SU-DHL-6 (cell line): ENCODE measurements around the gene ATG2B.

ENCODE experiments used
- H2AFZ ChIP-seq: fragments of 200-600 bp; sonication (generic); 2 replicates; pipeline ENCODE4 v1.6.1; 2014; ENCODE audit warnings: low read depth, mild to moderate bottlenecking, moderate library complexity, mixed read lengths, antibody characterized with exemption, low read length; ENCODE audit not compliant: severe bottlenecking
- H3F3A ChIP-seq: fragments of 200-600 bp; shearing (Covaris generic); 2 replicates; pipeline ENCODE4 v1.6.0; 2016; ENCODE audit warnings: antibody characterized with exemption, mild to moderate bottlenecking; ENCODE audit not compliant: insufficient read depth
- H3K27ac ChIP-seq: fragments of 200-600 bp; sonication (generic); 2 replicates; pipeline ENCODE4 v1.5.1; 2016; ENCODE audit warnings: low read depth, mild to moderate bottlenecking, low read length, moderate library complexity, mixed read lengths
- H3K27me3 ChIP-seq: fragments of 200-600 bp; sonication (generic), shearing (Covaris generic); 2 replicates; pipeline ENCODE4 v1.6.0; 2014; ENCODE audit warnings: mild to moderate bottlenecking, low read length
- H3K36me3 ChIP-seq: fragments of 200-600 bp; sonication (generic); 2 replicates; pipeline ENCODE4 v1.6.1; 2014; ENCODE audit warnings: mild to moderate bottlenecking, low read length, mixed read lengths
- H3K4me2 ChIP-seq: fragments of 300-600, 200-600 bp; shearing (Covaris generic), sonication (generic); 2 replicates; pipeline ENCODE4 v1.6.0; 2014; ENCODE audit warnings: low read length, low read depth, mild to moderate bottlenecking; ENCODE audit not compliant: poor library complexity, severe bottlenecking
- H3K4me3 ChIP-seq: fragments of 200-600 bp; sonication (generic); 2 replicates; pipeline ENCODE4 v1.5.1; 2014; ENCODE audit warnings: antibody characterized with exemption, low read length, mild to moderate bottlenecking, mixed read lengths; ENCODE audit not compliant: insufficient read depth, poor library complexity, severe bottlenecking
- H3K79me2 ChIP-seq: fragments of 200-600 bp; sonication (generic); 2 replicates; pipeline ENCODE4 v1.6.1; 2014; ENCODE audit warnings: mild to moderate bottlenecking, low read length, moderate library complexity; ENCODE audit not compliant: insufficient read depth
- H3K9ac ChIP-seq: fragments of 200-600 bp; sonication (generic); 2 replicates; pipeline ENCODE4 v1.7.0; 2014; ENCODE audit warnings: mild to moderate bottlenecking, low read length
- H3K9me2 ChIP-seq: fragments of 200-600 bp; sonication (generic); replicated peaks from 2 replicates; pipeline ENCODE4 v1.6.1; 2014; ENCODE audit warnings: low read length; ENCODE audit not compliant: insufficient read depth
- H3K9me3 ChIP-seq: fragments of 200-600 bp; sonication (generic); 2 replicates; pipeline ENCODE4 v1.6.1; 2014; ENCODE audit warnings: low read length, mixed read lengths; ENCODE audit not compliant: insufficient read depth
- H4K20me1 ChIP-seq: fragments of 200-600 bp; sonication (generic); 2 replicates; pipeline ENCODE4 v1.6.1; 2014; ENCODE audit warnings: low read depth, mild to moderate bottlenecking, antibody characterized with exemption, low read length, moderate library complexity, mixed read lengths
- EZH2phosphoT487 ChIP-seq: fragments of 200-600 bp; sonication (generic), shearing (Covaris generic); conservative IDR thresholded peaks from 2 replicates; pipeline ENCODE4 v1.6.1; 2018; ENCODE audit warnings: mild to moderate bottlenecking, antibody characterized with exemption, low read length, moderate library complexity, mixed read lengths
- TF ChIP-seq, protein P1 (sequence below): fragments of 200-600 bp; sonication (generic); IDR thresholded peaks from one replicate; pipeline ENCODE4 v1.5.1; 2017; ENCODE audit warnings: antibody characterized with exemption, mild to moderate bottlenecking, low read length, moderate library complexity; ENCODE audit not compliant: insufficient read depth, poor library complexity, severe bottlenecking

ATG2B gene

GRCh38 chr14:96286251-96286650 lies 76.9 kb downstream of the ATG2B start:
- Histone ChIP-seq H3K9me3 (no peaks in the 10 kb centered on the region), H3K9me2 (no peaks in the 10 kb centered on the region), H4K20me1 (no peaks in the 10 kb centered on the region), H3K4me3 (no peak overlapping the region), H3K4me2 (no peak overlapping the region), H3F3A (no peaks in the 10 kb centered on the region), H3K9ac (no peak overlapping the region), H3K36me3 (peaks cover 14% of the 10 kb centered on the region; the same call in 1 of the 2 replicates), H2AFZ (no peak overlapping the region), H3K79me2 (no peaks in the 10 kb centered on the region), H3K27me3 (no peaks in the 10 kb centered on the region), H3K27ac (no peak overlapping the region)
- no peak for TF ChIP-seq EZH2phosphoT487
- TF ChIP-seq, protein P1, sequence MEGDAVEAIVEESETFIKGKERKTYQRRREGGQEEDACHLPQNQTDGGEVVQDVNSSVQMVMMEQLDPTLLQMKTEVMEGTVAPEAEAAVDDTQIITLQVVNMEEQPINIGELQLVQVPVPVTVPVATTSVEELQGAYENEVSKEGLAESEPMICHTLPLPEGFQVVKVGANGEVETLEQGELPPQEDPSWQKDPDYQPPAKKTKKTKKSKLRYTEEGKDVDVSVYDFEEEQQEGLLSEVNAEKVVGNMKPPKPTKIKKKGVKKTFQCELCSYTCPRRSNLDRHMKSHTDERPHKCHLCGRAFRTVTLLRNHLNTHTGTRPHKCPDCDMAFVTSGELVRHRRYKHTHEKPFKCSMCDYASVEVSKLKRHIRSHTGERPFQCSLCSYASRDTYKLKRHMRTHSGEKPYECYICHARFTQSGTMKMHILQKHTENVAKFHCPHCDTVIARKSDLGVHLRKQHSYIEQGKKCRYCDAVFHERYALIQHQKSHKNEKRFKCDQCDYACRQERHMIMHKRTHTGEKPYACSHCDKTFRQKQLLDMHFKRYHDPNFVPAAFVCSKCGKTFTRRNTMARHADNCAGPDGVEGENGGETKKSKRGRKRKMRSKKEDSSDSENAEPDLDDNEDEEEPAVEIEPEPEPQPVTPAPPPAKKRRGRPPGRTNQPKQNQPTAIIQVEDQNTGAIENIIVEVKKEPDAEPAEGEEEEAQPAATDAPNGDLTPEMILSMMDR = no peak

GRCh38 chr14:96285667-96286066 lies 77.5 kb downstream of the ATG2B start:
- H3K4me2 ChIP-seq = no peak overlapping the region
- no peaks in the 10 kb centered on the region for H3F3A ChIP-seq
- no peak for TF ChIP-seq EZH2phosphoT487
- TF ChIP-seq, protein P1 = no peak
- H3K4me3 ChIP-seq = no peak overlapping the region
- no peak overlapping the region for H2AFZ ChIP-seq
- H3K36me3 ChIP-seq = peaks cover 8% of the 10 kb centered on the region; the same call in 1 of the 2 replicates
- no peaks in the 10 kb centered on the region for H3K27me3 ChIP-seq
- no peaks in the 10 kb centered on the region for H3K79me2 ChIP-seq
- no peaks in the 10 kb centered on the region for H3K9me2 ChIP-seq
- no peaks in the 10 kb centered on the region for H3K9me3 ChIP-seq
- no peaks in the 10 kb centered on the region for H4K20me1 ChIP-seq
- no peak overlapping the region for H3K9ac ChIP-seq
- H3K27ac ChIP-seq = no peak overlapping the region

- no peaks in the 10 kb centered on the region for H3K36me3 ChIP-seq
- no peak overlapping the region for H3K27ac ChIP-seq
- H3K9me3 ChIP-seq = no peaks in the 10 kb centered on the region
- no peaks in the 10 kb centered on the region for H3F3A ChIP-seq
- H3K27me3 ChIP-seq = no peaks in the 10 kb centered on the region
- H3K4me2 ChIP-seq = no peak overlapping the region
- H3K9ac ChIP-seq = no peak overlapping the region
- no peak overlapping the region for H2AFZ ChIP-seq
- H3K9me2 ChIP-seq = no peaks in the 10 kb centered on the region
- no peaks in the 10 kb centered on the region for H4K20me1 ChIP-seq
- no peaks in the 10 kb centered on the region for H3K79me2 ChIP-seq
- TF ChIP-seq EZH2phosphoT487 = no peak
- TF ChIP-seq, protein P1 = no peak
- no peak overlapping the region for H3K4me3 ChIP-seq
Observed at GRCh38 chr14:96284430-96284829, 78.7 kb downstream of the ATG2B start.

DNA sequence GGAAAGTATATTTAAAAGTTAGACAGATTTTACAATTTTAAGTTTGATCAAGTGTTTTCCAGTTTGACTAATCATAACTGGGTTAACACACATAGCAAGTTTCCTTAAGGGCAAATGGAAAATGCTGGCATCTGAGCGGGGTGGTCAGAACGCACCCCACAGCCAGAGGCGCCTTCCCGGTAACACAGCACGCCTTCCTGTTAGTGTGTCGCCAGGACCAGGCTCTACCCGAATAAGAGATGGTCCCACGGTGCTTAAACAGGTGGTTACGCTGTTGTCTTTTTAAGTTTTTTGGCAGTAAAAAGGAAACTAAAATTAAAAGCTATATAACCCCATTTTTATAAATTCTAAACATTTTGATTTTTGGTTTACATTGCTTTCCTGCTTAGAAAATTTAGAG lies 79.1 kb downstream of the ATG2B start:
- Histone ChIP-seq H3K27ac (no peak overlapping the region), H3K79me2 (no peaks in the 10 kb centered on the region), H3F3A (no peaks in the 10 kb centered on the region), H4K20me1 (no peaks in the 10 kb centered on the region), H3K4me2 (no peak overlapping the region), H3K36me3 (no peaks in the 10 kb centered on the region), H3K9me2 (no peaks in the 10 kb centered on the region), H2AFZ (no peak overlapping the region), H3K27me3 (no peaks in the 10 kb centered on the region), H3K4me3 (no peak overlapping the region), H3K9me3 (no peaks in the 10 kb centered on the region), H3K9ac (no peak overlapping the region)
- TF ChIP-seq, protein P1 = no peak
- no peak for TF ChIP-seq EZH2phosphoT487
